Astrocyte (in vitro differentiated cells and primary cell): ENCODE results near the gene TMEM184A.

Experiments used
- EZH2 ChIP-seq: IDR thresholded peaks from 2 replicates; pipeline ENCODE4 v1.6.1; 2012; ENCODE audit warnings: mild to moderate bottlenecking, low read length, inconsistent platforms; ENCODE audit not compliant: insufficient read depth
- TF ChIP-seq, protein P1 (sequence below): IDR thresholded peaks from 2 replicates; pipeline ENCODE4 v1.5.1; 2011; ENCODE audit warnings: low read depth, mild to moderate bottlenecking, inconsistent platforms, low read length, moderate library complexity; ENCODE audit not compliant: insufficient read depth

DNA sequence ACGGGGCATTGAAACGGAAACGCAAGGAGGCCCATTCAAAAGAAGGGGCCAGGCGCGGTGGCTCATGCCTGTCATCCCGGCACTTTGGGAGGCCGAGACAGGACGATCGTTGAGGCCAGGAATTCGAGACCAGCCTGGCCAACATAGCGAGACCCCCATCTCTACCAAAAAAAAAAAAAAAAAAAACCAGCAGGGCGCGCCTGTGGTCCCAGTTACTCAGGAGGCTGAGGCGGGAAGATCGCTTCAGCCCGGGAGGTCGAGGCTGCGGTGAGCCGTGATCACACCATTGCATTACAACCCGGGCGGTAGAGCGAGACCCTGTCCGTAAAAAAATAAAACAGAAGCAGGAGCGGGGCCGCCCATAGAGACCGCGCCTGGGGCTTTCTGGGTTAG, 13.4 kb upstream of the TMEM184A start:
- TF ChIP-seq, protein P1, sequence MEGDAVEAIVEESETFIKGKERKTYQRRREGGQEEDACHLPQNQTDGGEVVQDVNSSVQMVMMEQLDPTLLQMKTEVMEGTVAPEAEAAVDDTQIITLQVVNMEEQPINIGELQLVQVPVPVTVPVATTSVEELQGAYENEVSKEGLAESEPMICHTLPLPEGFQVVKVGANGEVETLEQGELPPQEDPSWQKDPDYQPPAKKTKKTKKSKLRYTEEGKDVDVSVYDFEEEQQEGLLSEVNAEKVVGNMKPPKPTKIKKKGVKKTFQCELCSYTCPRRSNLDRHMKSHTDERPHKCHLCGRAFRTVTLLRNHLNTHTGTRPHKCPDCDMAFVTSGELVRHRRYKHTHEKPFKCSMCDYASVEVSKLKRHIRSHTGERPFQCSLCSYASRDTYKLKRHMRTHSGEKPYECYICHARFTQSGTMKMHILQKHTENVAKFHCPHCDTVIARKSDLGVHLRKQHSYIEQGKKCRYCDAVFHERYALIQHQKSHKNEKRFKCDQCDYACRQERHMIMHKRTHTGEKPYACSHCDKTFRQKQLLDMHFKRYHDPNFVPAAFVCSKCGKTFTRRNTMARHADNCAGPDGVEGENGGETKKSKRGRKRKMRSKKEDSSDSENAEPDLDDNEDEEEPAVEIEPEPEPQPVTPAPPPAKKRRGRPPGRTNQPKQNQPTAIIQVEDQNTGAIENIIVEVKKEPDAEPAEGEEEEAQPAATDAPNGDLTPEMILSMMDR: no peak
- TF ChIP-seq EZH2: no peak
